ENCODE data around the gene ZNF771.
"Not testable (repeated sequence)": the region's sequence is repeated elsewhere in the genome, so short reads cannot be mapped to it uniquely, and the experiment has no call there.

ZNF771 gene

DNA sequence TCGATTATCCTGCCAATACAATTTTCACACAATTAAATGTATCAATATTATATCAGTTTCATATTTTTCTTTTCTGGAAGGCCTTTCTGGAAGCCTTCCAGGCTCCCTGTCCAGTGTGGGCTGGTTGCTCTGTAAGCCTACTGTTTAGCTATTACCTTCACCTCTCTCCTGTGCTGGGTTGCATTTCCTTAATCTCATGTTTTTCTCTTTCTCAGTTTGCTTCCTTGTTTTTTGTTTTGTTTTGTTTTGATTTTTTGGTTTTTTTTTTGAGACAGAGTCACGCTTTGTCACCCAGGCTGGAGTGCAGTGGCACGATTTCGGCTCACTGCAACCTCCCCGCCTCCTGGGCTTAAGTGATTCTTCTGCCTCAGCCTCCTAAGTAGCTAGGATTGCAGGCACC is 31.4 kb downstream of the ZNF771 start:
- no peak for DNase-seq

- no peak for DNase-seq
Observed at GRCh38 chr16:30439720-30440348, 32.4 kb downstream of the ZNF771 start.

DNA sequence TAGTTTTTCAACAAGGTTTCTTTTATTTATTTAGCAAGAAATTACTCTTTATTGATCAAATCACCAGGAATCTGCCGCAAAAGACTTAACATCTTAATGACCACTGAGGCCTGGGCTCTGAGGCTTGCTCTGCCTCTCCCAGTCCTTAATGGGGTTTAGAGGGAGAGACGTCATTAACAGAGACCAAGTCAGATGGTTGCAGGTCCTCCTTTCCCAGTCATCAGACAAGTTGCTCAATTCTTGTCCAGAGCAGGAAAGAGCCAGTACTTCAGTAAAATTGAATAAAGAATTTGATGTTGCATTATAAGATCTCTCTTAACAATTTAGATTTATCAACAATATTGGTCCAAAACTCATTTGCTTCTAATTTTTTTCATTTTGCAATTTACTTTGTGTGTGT is 36.2 kb downstream of the ZNF771 start:
- no peak for DNase-seq

- no peak for DNase-seq
Observed at GRCh38 chr16:30444231-30445148, 37.1 kb downstream of the ZNF771 start.

GRCh38 chr16:30445149-30445407 is 37.7 kb downstream of the ZNF771 start:
- DNase-seq, result no peak

DNA sequence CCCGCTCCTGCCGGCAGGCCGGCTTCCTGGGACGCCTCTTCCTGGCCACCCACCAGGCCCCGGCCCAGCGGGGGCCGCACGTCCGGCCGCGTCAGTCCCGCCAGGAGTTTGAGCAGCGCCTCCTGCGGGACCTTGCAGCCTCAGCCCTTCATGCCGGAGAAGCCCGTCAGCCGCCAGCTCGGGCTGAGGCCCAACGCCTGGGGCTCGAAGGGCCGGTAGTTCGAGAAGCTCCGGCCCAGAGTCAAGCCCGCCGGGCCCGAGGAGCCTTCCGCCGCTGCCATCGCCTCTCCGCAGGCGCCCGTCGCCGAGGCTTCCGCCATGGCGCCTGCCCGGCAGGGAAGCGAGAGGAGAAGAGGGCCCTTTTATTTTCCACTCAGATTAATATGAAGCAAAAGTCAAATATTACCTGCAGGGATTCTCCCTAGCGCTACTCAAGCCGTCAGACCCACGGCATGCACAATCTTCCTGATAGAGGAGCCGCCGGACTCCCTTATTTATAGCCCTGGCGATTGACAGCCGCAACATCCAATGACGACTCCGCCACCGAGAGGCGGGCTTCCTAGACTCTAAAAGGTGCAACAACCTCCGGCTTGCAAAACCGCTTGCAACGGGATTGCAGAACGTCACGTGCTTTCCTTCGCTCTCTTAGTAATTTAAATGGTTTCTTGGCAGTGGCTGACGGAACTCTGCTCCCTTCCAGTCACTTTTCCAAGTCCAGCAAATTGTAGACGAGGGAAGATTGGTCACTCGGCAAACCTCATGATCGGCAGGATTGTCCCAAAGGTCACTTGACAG is 38.2 kb downstream of the ZNF771 start, which contains the start of gene SEPHS2:
SEPHS2 (minus strand) TSS at position 467 of the 795 bp plus-strand sequence; CDS start at position 320, 147 bp downstream.
- peak; percentile 95 to 98 for DNase-seq

DNA sequence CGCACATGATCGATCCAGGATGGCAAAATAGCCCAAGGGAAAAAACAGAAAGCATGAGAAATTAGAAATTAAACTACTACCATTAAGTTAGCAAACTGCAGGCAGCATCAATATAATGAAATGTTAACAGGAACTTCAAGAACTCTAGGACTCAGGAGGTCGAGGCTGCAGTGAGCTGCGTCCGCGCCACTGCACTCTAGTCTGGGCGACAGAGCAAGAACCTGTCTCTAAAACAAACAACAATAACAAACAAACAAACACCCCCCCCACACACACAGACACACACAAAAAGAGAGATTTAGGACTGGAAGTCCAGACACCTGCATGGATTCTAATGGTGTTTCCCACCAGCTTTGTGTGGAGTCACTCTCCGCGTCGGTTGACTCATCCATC is 38.8 kb downstream of the ZNF771 start:
- no peak for DNase-seq

DNA sequence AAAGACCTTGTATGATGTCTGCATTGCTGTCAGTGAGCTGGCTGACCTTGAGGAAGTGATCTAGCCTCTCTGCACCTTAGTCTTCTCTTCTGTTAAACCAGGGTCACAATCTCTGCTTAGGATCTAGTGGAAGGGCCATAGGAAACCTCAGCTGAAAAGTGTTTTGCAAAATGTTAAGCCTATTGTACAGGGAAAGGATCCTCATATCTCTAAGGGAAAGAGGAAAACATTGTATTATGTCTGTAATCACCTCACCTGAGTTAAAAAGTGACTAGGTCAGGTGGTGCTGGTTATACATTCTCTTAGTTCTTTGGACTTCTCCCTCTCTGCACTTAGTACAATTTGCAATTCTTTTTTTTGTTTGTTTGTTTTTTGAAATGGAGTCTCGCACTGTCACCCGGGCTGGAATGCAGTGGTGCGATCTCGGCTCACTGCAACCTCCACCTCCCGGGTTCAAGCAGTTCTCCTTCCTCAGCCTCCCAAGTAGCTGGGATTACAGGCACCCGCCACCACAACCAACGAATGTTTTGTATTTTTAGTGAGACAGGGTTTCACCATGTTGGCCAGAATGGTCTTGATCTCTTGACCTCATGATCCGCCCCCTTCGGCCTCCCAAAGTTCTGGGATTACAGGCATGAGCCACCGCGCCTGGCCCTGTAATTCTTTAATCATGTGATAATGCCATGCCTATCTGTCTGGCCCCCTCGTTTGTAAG is 40.3 kb downstream of the ZNF771 start:
- DNase-seq, result no peak

- no peak for DNase-seq
Observed at GRCh38 chr16:30449116-30449435, 41.7 kb downstream of the ZNF771 start.

- DNase-seq, result not testable (repeated sequence)
Observed at GRCh38 chr16:30452709-30453580, 45.5 kb downstream of the ZNF771 start.

GRCh38 chr16:30456302-30456701 is 48.9 kb downstream of the ZNF771 start:
- no peak for DNase-seq

GRCh38 chr16:30457256-30457655 is 49.9 kb downstream of the ZNF771 start:
- no peak for DNase-seq

- no peak for DNase-seq
Observed at GRCh38 chr16:30457743-30458560, 50.5 kb downstream of the ZNF771 start.

GRCh38 chr16:30458561-30459394 is 51.4 kb downstream of the ZNF771 start:
- peak; percentile 76 to 77 for DNase-seq

DNA sequence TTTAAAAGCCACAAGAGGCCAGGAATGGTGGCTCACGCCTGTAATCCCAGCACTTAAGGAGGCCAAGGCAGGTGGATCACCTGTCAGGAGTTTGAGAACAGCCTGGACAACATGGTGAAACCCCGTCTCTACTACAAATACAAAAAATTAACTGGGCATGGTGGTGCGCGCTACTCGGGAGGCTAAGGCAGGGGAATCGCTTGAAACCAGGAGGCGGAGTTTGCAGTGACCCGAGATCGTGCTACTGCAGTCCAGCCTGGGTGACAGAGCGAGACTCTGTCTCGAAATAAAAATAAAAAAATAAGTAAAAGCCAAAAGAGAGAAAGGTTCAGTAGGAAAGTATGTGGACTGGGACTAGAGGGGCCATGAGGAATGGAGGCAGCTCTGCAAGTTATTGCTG is 52.0 kb downstream of the ZNF771 start:
- DNase-seq, result no peak

- DNase-seq, result not testable (repeated sequence)
Observed at GRCh38 chr16:30461426-30461825, 54.0 kb downstream of the ZNF771 start.

DNA sequence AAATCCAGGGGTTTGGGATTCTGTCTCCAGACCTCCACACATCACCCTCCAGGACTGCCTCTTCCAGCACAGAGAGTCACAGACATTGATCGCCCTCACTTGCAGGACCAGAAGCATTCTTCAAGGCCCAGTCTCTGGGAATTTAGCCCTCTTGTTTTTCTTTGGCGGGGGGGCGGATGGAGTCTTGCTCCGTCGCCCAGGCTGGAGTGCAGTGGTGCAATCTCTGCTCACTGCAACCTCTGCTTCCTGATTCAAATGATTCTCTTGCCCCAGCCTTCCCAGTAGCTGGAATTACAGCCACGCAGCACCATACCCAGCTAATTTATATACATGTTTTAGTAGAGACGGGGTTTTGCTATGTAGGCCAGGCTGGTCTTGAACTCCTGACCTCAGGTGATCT is 56.7 kb downstream of the ZNF771 start:
- no peak for DNase-seq

Data from stimulated activated CD4-positive, alpha-beta T cell treated with anti-CD3 and anti-CD28 coated beads, Interleukin-2, amount 100 ng/mL, for 48 hours (primary cell).